GM20000 (cell line): ENCODE measurements around the gene ARHGAP23.

Experiments used
- DNase-seq: peaks from one replicate; pipeline ENCODE4 v3.0.0; 2012; ENCODE audit warnings: low spot score
- TF ChIP-seq, protein P1 (sequence below): IDR thresholded peaks from 2 replicates; pipeline ENCODE4 v1.5.1; 2012; ENCODE audit warnings: mild to moderate bottlenecking, control low read depth; ENCODE audit errors: extremely low read depth, missing control alignments

Gene ARHGAP23

DNA sequence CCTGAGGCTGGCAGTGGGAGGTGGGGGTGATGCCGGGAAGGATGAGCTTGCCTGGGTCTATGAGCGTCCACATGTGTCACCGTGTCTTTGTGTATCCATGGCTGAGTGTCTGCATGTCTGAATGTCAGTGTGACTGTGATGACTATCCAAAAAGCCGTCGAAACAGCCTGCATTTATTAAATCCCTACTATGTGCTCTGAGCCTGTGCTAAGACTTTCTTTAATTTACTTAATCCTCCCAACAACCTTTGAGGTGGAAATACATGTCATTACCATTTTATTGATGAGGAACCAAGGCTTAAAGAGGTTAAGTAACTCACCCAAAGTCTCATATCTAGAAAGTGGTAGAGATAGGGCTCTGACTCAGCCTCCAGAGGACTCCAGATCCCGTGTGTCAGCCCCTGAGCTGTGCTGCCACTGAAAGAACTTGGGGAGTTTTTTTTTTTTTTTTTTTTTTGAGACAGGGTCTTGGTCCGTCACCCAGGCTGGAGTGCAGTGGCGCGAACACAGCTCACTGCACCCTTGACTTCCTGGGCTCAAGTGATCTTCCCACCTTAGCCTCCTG, 20.0 kb downstream of the ARHGAP23 start:
- TF ChIP-seq, protein P1, sequence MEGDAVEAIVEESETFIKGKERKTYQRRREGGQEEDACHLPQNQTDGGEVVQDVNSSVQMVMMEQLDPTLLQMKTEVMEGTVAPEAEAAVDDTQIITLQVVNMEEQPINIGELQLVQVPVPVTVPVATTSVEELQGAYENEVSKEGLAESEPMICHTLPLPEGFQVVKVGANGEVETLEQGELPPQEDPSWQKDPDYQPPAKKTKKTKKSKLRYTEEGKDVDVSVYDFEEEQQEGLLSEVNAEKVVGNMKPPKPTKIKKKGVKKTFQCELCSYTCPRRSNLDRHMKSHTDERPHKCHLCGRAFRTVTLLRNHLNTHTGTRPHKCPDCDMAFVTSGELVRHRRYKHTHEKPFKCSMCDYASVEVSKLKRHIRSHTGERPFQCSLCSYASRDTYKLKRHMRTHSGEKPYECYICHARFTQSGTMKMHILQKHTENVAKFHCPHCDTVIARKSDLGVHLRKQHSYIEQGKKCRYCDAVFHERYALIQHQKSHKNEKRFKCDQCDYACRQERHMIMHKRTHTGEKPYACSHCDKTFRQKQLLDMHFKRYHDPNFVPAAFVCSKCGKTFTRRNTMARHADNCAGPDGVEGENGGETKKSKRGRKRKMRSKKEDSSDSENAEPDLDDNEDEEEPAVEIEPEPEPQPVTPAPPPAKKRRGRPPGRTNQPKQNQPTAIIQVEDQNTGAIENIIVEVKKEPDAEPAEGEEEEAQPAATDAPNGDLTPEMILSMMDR = no peak
- DNase-seq = no peak

DNA sequence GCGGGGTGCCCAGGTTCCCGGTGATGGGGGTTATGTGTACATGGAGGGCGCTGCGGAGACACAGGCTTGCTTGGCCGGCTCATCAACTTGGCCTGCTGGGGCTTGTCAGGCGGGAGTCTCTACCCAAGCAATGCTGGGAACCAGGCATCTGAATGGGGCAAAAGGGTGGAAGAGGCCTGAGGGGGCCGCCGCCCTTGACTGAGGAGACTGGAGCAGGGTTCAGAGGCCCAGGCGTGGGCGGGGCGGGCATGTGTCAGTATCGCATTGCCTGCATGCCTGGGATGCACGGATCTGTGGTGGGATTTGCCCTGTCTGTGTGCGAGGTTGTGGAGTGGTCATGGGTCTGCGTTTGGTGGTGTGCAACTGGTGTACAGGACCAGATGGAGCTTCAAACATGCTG, 21.1 kb downstream of the ARHGAP23 start:
- TF ChIP-seq, protein P1 = no peak
- DNase-seq = no peak

DNA sequence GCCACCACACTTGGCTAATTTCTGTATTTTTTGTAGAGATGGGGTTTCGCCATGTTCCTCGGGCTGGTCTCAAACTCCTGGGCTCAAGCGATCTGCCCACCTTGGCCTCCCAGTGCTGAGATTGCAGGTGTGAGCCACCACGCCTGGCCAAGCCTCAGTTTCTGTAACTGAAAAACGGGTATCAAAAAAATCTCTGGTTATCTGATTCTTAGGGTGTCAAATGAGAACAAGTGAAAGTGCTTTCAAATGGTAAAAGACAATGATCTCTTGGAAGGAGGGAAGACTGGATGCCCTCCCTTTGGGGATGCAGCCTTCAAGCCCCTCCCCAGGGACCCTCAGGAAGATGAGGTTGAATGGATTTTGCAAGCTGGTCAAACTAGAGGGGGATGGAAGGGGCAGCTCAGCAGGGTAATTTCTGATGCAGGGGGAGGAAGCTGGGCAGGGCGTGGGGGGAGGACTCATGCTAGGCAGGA, 22.3 kb downstream of the ARHGAP23 start:
- TF ChIP-seq, protein P1 = no peak
- no peak for DNase-seq

DNA sequence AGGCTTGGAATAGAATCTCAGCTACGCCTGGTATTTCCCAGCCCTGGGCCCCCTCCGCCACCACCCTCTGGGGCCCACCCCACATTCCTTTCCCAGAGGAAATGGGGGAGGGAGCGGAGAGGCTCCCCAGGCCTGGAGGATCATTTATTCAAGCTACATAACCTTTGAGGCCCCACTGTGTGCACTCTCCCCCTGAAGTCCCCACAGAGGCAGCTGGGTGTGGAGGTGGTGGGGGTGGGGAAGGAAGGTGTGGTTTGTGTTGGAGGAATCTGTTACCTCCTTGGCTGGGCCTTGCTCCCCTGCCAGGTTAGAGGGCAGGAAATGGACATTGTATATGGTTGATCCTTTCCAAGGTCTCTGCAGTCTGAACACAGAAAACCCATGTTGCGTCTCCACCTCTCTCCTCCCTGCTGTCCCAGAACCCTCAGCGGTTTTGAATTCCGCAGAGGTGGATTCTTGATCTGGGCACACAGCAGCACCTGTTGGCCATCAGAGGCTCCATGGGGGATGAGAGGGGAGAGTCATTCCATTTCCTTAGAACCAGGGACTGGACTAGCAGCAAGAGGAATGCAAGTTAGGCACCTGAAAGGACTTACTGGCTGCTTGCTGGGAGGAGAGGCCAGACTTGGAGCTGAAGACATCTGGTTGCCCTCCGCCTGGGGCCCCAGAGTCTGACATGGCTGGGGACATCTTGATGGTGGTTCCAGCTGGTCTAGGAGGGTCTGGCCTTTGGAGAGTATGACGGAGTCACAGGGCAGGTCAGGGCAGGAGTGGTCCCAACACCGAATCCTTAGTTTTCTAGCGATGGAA, 23.0 kb downstream of the ARHGAP23 start:
- no peak for DNase-seq
- TF ChIP-seq, protein P1 = no peak

DNA sequence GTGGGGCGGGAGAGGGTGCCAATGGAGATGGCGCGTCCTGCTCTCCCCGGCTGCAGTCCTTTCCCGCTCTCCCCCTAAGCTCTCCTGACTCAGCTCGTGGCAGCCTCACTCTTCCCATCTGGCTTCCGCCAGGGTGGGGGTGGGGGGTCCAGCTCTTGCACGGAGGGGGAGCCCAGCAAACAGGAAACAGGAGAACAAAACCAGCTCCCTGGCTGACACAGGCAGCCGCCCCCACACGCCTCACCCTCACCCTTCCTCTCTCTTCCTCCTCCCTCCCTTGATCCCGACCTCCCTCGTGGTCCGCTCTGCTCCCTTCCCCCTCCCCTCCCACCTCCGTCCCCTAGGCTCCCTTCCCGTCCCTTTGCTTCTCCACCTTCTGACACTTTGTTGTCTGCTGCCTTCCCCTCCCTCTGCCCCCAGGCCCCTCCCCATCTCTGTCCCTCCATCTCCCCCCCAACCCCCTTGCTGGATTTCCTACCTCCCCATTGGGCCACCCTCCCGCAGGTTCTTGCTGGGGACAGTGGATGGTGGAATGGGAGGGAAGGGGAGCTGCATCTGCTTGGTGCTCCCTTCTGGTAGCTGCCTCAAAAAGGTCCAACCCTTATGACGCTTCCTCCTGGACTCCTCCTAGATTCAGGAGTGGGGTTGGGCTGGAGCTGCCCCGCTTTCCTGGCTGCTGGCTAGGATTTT, 23.7 kb downstream of the ARHGAP23 start:
- TF ChIP-seq, protein P1 = no peak
- no peak for DNase-seq

DNA sequence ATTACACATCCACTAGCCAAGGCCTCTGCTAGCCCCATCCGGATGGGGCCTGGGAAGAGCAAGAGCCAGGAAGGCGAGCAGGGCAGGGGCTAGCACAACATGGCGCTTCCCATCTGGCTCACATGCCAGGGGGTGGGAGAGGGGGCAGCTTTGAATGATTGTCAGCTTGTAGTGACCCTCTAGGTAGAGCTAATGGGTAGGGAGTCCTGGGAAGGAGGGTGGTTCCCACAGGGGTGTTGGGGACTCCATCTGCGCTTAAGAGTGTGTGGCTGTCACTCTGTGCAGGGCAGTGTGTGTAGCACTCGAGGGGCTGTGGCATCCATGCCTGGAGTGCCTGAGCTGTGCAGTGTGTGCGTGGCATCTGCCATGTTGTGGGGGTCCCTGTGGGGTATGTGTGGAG, 24.5 kb downstream of the ARHGAP23 start:
- no peak for DNase-seq
- TF ChIP-seq, protein P1 = no peak

DNA sequence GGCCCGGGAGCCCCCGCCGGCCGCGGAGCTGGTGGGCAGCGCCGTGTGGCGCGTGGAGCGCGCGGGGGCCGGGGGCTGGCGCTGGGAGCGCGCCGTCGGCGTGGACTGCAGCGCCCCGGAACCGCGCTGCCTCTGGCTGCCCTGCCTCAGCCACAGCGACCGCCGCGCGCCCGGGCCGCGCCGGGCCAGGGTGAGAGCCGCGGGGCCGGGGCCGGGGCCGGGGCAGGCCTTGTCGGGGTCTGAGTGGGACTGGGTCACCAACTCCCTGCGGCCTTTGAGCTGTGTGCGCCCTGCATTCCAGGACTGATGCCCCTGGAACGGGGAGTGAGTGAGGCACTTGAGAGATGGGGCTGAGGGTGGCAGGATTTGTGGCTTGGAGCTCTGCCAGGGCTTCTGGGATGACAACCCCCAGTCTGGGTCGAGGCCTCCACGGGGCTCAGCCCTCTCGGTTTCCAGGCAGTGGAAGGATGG, 25.7 kb downstream of the ARHGAP23 start:
- no peak for DNase-seq
- TF ChIP-seq, protein P1 = no peak
